LNCaP clone FGC (cell line): ENCODE results near the gene NECTIN1.

Source experiments
- DNase-seq: peaks from one replicate; pipeline ENCODE4 v3.0.0-alpha.2; 2011; ENCODE audit warnings: low read depth
- H3K4me3 ChIP-seq: 2 replicates; pipeline ENCODE4 v1.5.1; 2011; ENCODE audit warnings: mild to moderate bottlenecking, low read depth, low read length, control low read depth
- CTCF ChIP-seq: IDR thresholded peaks from 2 replicates; pipeline ENCODE4 v1.5.1; 2012; ENCODE audit warnings: mild to moderate bottlenecking; ENCODE audit not compliant: control insufficient read depth, insufficient read depth; ENCODE audit errors: extremely low read depth

NECTIN1 gene

GRCh38 chr11:119629834-119630624 is 99.0 kb downstream of the NECTIN1 start:
- TF ChIP-seq CTCF, result no peak
- no peak overlapping the region for H3K4me3 ChIP-seq
- DNase-seq, result no peak

GRCh38 chr11:119629085-119629484 is 99.9 kb downstream of the NECTIN1 start:
- no peak for DNase-seq
- H3K4me3 ChIP-seq, result no peak overlapping the region
- TF ChIP-seq CTCF, result no peak

- DNase-seq, result no peak
- no peak overlapping the region for H3K4me3 ChIP-seq
- no peak for TF ChIP-seq CTCF
Observed at GRCh38 chr11:119627286-119627685, 101.7 kb downstream of the NECTIN1 start.

- no peak for TF ChIP-seq CTCF
- no peak for DNase-seq
- H3K4me3 ChIP-seq, result no peak overlapping the region
Observed at GRCh38 chr11:119626871-119627270, 102.1 kb downstream of the NECTIN1 start.

- TF ChIP-seq CTCF, result no peak
- H3K4me3 ChIP-seq, result no peak overlapping the region
- no peak for DNase-seq
Observed at GRCh38 chr11:119626197-119626841, 102.7 kb downstream of the NECTIN1 start.

GRCh38 chr11:119625206-119625978 is 103.6 kb downstream of the NECTIN1 start:
- no peak for DNase-seq
- TF ChIP-seq CTCF, result no peak
- no peak overlapping the region for H3K4me3 ChIP-seq
